Measurements from ENCODE around the gene RIMKLB. TPM values are rescaled to one million over a fixed set of nuclear protein-coding genes. Genes with fewer than 3 reads are reported as not detected.

RIMKLB gene
- total RNA-seq, 4 donors from 2014 or later, result 26.6 to 34.5 (median 29.2) TPM

DNA sequence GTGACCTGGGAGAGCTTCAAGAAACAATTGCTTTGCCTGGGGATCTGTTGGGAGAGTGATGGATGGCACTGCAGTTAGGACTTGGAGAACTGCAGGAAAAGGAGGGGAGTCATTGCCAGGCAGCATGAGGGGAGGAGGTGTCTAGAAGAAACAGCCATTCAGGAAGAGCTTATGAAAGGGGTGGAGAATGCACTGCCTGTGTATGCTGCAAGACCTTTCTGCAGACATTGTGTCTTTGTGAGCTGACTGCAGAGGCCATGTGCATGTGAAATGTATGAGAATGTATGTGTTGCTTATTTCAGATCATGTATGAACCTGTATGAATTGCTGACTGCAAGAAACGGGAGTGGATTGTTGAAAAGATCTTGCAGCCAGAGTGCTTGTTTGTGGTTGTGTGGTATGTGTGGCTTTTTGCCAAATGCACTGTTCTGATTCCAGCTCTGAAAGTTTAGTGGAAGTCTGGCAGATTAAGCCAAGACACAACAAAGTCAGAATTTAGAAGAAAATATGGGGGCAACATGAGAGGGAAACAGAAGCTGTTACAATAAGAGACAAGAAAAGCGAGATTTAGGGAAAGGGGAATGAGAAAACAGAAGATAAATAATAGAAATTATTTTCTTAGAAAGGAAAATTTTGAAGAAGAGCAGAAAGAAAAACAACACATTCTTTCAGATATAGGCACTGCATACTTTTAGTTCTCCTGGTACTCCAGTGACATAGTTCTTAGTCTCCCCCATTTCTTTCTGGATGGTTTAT is 9.8 kb upstream of the RIMKLB start:
- peak; percentile 92 for DNase-seq (ENCODE audit: extremely low spot score)
- no peaks in the 10 kb centered on the region for H3K9me3 ChIP-seq
- intact Hi-C loops (cut with DNase I), result loop anchor here (5.0 to 10.0 kb wide), 2 partner anchors 219 to 357 kb away; no protein-coding TSS in a partner anchor
- TF ChIP-seq POLR2A (IDR thresholded peaks at IDR 0.05; ENCODE audit: low read depth) (peak; percentile 14), EP300 (IDR thresholded peaks at IDR 0.05) (no peak), POLR2AphosphoS5 (IDR thresholded peaks at IDR 0.05) (peak; percentile 73 to 77)
- TF ChIP-seq, protein P1, sequence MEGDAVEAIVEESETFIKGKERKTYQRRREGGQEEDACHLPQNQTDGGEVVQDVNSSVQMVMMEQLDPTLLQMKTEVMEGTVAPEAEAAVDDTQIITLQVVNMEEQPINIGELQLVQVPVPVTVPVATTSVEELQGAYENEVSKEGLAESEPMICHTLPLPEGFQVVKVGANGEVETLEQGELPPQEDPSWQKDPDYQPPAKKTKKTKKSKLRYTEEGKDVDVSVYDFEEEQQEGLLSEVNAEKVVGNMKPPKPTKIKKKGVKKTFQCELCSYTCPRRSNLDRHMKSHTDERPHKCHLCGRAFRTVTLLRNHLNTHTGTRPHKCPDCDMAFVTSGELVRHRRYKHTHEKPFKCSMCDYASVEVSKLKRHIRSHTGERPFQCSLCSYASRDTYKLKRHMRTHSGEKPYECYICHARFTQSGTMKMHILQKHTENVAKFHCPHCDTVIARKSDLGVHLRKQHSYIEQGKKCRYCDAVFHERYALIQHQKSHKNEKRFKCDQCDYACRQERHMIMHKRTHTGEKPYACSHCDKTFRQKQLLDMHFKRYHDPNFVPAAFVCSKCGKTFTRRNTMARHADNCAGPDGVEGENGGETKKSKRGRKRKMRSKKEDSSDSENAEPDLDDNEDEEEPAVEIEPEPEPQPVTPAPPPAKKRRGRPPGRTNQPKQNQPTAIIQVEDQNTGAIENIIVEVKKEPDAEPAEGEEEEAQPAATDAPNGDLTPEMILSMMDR (IDR thresholded peaks at IDR 0.05), result peak in 1 of 3 experiments; percentile 6
- H3K4me3 ChIP-seq, result no peak overlapping the region
- peak overlapping the region; percentile 61 to 77 (median 70) for H3K27ac ChIP-seq (replicated peaks in 1 of 4)
- H3K4me1 ChIP-seq, result peaks cover 15 to 40% (median 38%) of the 10 kb centered on the region in 4 donors
- 38% methylated on average over 2 of the region's 2 CpGs for WGBS
- H3K27me3 ChIP-seq, result no peaks in the 10 kb centered on the region
- H3K36me3 ChIP-seq, result no peaks in the 10 kb centered on the region

DNA sequence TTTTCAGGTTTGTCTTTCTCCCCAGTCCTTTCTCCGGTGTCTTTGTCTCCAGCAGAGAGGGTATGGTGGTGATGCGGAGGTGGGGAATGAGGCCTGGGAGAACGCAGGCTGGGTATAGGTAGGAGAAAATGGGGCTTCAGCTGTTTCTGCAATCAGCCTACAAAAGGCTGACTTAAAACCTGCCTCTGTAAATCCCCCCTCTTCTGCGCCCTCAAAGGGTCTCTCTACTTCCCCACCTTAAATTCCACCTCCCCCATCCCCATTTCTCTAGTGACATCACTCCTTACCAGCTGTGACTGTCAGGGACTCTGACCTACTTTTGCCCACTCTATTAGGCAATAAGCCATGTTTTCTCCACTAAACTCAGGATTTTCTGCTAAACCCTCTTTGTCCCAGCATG is 8.1 kb upstream of the RIMKLB start:
- Histone ChIP-seq H3K27ac (replicated peaks in 1 of 4) (peak overlapping the region in 3 of 4 donors; percentile 38 to 77 (median 68)), H3K27me3 (no peaks in the 10 kb centered on the region), H3K4me3 (no peak overlapping the region), H3K36me3 (no peaks in the 10 kb centered on the region), H3K4me1 (peaks cover 15 to 45% (median 43%) of the 10 kb centered on the region in 4 donors), H3K9me3 (no peaks in the 10 kb centered on the region)
- intact Hi-C loops (cut with DNase I), result loop anchor here (5.0 to 10.0 kb wide), 2 partner anchors 218 to 355 kb away; no protein-coding TSS in a partner anchor
- 88% methylated on average over 4 of the region's 4 CpGs for WGBS
- DNase-seq (ENCODE audit: extremely low spot score), result no peak
- TF ChIP-seq POLR2AphosphoS5 (IDR thresholded peaks at IDR 0.05), result no peak
- TF ChIP-seq, protein P1 (IDR thresholded peaks at IDR 0.05), result no peak
- no peak for TF ChIP-seq POLR2A (IDR thresholded peaks at IDR 0.05; ENCODE audit: low read depth)
- no peak for TF ChIP-seq EP300 (IDR thresholded peaks at IDR 0.05)

DNA sequence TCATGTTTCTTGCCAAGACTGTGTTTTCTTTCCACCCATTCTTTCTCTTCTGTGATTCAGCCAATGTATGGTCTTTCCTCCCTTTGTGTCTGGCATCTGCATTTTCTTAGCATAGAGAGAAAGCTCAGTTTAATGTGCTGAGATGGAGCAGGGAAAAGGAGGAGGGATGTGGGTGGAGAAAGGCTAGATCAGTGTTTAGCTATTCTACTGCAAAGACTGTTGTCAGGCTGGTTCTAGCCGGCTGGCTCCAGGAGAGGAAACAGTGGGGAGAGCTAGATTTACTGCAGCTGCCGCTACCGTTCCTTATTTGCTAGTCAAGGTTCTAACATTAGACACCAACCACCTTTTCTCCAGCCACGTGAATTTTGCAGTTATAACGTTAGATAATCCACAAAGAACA is 5.2 kb upstream of the RIMKLB start:
- no peak for DNase-seq (ENCODE audit: extremely low spot score)
- intact Hi-C loops (cut with DNase I), result no loop called here
- Histone ChIP-seq H3K9me3 (no peaks in the 10 kb centered on the region), H3K27ac (replicated peaks in 1 of 4) (peak overlapping the region; percentile 68 to 80 (median 72)), H3K4me1 (peaks cover 18 to 46% (median 42%) of the 10 kb centered on the region in 4 donors), H3K27me3 (no peaks in the 10 kb centered on the region), H3K4me3 (no peak overlapping the region), H3K36me3 (no peaks in the 10 kb centered on the region)
- WGBS, result 2% methylated on average over 5 of the region's 5 CpGs
- TF ChIP-seq, protein P1 (IDR thresholded peaks at IDR 0.05), result no peak
- peak in 1 of 2 donors; percentile 80 for TF ChIP-seq POLR2AphosphoS5 (IDR thresholded peaks at IDR 0.05)

DNA sequence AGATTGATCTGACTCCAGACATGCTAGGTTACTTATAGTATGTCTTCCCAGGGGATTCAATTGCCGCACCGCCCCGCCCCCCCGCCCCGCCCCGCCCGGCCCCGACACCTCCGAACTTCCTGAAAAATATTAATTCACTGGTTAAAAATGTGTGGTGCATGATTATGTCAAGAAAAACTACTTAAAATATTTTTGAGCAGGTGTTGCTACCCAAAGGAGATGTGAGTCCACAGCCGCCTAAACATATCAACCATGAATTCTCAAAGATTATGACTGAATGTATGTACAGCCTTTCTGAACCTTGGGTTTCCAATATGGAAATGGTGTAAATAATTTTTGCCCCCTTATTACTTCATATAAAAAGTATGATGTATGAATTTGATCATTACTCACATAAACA is 2.7 kb upstream of the RIMKLB start:
- H3K4me1 ChIP-seq, result peaks cover 13 to 40% (median 39%) of the 10 kb centered on the region in 4 donors
- no peaks in the 10 kb centered on the region for H3K27me3 ChIP-seq
- intact Hi-C loops (cut with DNase I), result no loop called here
- no peaks in the 10 kb centered on the region for H3K9me3 ChIP-seq
- DNase-seq (ENCODE audit: extremely low spot score), result no peak
- H3K27ac ChIP-seq (replicated peaks in 1 of 4), result no peak overlapping the region
- TF ChIP-seq POLR2A (IDR thresholded peaks at IDR 0.05; ENCODE audit: low read depth) (no peak), POLR2AphosphoS5 (IDR thresholded peaks at IDR 0.05) (no peak), EP300 (IDR thresholded peaks at IDR 0.05) (no peak)
- TF ChIP-seq, protein P1 (IDR thresholded peaks at IDR 0.05), result no peak
- WGBS, result 78% methylated on average over 10 of the region's 10 CpGs
- no peak overlapping the region for H3K4me3 ChIP-seq
- no peaks in the 10 kb centered on the region for H3K36me3 ChIP-seq
